Measurements from ENCODE around the gene CD247.

CD247 gene

DNA sequence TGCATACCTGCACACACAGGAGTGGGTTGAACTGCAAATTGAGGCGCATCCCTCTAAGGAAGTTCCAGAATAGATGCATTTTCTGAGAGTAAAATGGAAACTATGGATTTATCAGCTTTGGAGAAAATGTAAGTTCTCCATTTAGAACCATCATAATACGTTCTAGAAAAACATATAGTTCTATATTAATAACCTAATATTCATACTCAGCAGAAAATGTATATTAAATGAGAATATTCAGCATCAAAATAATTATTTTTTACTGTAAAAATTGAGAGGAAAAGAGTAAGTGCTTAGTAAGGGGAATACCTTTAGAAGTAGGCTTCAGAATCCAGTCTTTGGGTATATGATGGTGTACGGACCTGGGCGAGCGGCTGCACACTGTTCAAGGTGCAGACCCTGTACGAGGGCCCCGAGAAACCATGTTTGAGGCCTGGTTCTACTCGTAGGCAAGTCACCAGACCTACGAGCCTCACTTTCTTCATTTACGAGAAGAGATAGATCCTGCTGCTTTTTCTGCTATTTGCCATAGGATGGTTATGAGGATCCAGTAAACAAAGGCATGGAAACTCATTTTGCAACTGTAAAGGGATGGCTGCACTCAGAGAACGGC is 6.8 kb downstream of the CD247 start:
- DNase-seq = no peak

DNA sequence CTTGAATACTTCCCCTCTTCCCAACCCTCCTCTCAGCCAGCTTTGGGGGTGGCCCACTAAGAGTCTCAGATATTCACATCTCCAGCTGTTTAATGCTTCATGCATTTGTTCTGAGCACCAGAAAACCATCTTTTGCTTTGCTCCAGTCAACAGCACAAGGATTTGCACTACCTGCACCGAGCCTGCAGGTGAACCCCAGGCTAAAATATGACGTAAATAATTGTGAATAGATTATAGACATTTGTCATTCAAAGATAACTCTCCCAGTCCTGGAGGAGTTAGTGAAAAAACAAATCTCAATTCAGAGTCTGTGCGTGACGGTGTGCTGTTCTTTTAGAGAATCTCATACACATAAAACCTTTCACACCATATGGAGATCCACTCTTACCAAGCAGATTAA is 7.4 kb downstream of the CD247 start:
- DNase-seq = no peak

DNA sequence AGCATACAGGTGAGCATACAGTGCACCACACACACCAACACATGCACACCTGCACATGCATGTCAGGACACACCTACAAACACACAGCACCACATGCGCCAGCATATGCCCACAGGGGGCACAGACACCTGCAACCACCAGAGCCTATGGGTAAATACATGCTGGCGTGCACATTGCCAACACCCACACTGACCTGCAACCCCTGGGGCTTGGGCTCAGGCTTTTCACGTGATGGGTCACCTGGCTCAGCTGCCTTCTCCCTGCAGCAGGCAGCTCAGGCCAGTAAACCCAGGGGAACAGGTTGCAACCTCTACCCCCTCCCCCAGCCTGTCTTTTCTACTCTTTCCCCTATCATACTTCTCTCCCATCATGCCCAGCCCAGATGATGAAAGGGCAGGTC is 8.1 kb downstream of the CD247 start:
- DNase-seq = no peak

DNA sequence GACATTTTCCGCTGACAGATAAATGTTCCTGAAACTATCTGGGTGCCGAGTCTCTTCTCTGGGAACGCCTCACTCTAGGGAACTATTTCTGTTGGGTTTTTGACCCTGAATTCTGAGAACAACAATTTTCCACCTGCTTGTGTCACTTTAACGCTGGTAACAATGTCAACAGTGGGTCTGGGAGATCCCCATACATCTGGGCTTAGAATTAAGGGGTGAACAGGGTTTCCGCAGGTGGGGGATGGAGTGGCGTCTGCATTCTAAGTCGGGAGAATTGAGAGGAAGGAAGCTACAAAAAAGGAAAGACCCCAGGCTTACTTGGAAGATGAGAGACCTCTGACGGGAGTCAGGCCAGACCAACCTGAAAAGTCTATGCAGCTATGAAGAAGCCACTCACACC is 8.7 kb downstream of the CD247 start:
- peak; percentile 36 for DNase-seq

DNA sequence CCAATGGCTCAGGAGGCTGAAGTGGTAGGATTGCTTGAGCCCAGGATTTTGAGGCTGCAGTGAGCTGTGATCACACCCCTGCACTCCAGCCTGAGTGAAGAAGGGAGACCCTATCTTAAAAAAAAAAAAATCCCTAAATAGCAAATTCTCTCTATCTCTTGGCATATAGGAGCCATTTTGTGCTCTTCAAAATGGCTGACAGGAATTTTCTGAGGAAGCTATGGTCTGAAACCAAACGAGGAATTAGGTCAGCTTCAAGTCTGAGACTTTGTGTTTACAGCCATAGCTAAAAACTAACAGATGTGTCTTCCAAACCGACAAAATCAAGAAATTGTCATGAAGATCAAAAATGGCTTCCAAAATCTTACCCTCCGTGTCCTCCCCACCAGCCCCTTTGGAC is 10.6 kb downstream of the CD247 start:
- DNase-seq = no peak

DNA sequence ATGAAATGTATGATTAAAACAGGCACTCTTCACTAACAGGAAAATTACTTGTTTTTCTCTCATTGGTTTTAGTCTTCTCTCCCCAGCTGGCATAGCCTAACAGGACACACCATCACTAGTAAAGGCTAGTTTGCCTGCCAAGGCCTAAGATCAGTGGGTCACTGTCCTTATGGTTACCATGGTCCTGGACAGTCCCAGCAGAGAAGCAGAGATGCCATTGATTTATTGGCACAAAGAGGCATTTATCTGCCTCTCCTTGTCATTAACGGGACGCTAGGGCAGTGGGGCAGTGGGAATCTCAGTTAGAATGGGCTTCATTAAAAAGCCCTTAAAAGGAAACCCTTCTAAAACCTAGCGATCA is 13.9 kb downstream of the CD247 start:
- DNase-seq = no peak

DNA sequence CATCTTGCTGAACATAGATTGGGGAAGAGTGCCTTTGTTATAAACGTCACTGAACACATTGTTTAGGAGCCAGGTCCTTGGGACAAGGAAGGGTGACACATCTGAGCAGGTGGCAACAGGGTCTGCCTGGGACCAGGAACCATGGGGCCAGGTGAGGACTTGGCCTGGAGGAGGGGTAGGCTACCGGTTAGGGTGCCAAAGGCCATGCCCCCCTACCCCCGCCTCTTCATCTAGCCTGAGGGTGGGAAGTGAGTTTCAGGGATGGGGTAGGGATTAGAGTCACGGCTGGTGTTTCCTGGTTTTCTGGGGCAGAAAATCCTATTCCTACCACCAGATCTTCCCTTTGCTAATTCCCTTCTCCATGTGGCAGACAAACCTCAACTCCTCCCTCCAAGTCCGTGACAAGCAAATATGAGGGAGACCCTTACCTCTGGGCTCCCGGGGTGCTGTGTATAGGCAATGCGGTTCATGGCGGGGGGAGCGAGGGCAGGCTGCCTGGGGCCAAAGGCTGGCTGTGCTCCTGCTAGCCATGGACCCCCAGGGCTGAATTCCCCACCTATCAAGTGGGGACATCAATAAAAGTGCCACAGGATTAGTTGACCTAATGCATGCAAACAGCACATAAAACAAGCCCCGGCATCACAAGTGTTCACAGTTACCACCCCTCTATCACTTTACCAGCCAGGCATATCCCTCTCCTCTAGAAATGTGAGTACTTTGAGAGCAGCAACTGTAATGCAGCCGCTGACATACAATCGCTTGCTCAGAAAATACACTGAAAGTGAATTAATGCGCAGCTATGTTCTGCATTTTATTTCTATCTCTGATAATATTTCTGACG is 14.5 kb downstream of the CD247 start:
- DNase-seq = no peak

DNA sequence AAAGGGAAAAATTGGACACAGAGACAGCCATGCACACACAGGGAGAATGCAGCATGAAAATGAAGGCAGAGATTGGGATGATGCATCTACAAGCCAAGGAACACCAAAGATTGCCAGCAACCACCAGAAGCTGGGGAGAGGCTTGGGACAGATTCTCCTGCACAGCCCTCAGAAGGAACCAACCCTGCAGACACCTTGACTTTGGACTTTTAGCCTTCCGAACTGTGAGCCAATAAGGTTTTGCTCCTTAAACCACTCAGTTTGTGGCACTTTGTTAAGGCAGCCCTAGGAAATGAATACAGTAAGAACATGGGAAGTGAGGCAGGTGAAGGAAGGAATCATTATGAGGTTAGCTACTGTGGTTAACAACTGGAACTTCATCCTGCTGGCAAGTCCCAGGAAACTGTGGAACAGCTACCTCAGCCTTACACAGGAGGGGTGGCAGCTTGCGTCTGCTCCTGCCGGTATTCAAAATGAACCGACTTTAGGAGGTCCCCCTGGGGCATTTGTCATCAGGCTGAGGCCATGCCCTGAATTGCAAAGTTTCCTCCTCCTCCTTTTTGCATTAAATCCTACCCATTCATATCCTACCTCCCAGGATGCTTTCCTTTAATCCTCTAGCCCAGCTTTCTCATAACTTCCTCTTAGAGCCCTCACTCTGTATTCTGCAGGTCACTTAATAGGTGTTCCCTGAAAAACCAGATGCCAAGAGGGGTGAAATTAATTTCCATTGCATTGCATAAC is 15.4 kb downstream of the CD247 start:
- no peak for DNase-seq

DNA sequence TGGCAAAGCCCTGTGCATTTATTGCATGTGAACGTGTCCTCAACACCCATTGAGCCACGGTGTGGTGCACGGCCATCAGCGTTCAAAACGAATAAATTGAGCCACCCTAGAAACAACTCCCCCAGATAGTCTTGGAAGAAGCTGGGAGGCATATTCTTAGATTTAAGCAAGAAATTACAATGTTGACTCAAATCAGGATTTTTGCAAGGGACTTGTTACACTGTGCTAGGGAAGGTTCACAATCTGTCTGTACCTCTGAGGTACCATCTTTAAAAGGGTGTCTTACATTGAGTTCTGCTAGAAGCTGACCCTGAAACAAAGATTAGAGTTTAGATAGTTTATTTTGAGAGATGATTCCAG is 16.2 kb downstream of the CD247 start:
- DNase-seq = no peak

DNA sequence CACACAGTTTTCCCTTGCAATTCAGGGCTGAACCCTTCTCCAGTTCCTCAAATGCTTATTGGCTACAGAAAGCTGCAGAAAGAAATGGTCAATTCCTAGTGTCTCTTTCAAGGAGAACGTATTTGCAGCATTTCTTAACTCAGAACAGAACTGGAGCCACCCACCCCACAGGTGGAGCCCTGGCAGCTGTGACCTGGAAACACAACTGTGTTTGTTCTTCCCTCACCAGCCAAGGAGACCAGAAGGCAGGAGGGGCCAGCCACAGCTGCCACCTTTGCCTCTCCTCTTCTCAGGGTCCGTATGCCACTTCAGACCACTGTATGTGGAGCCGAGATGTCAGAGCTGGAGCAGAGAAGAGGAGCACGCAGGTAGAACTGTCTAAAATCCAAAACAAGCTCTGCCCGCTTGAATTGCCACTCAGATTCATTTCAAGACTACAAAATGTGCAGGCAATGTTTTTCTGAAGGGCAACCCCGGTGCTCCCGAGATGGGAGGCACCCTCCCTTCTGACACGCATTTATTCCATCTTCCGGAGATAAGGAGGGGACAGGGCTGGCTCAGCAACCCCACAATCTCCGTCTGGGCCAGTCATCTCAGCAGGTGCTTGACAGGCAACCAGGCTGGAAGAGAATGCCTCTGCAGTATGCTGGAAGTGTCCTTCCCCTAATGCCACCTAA is 16.7 kb downstream of the CD247 start:
- DNase-seq = no peak

DNA sequence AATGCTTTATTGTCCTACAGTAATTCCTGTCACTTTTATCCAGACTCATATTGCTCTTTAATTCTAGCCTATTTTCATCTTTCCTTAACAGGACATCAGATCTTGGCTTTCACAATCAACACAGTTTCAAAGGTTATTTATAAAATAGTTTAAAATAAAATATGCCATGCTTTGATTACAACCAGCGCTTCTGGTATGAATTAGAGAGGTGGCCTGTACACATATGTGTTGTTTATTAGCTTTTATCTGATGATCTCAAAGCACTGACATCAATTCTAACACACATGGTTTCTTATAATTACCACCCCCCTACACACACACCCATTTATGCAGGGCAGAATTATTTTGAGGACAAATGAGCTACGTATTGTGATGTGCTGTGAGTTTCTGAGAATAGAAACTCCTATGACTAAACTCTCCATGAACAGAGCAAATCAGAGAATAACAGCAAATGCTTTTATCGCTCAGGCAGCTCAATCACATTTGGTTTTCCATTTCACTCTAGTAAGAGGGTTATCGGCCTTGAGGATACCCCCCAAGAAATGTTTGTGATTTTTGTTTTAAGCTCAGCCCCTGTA is 18.0 kb downstream of the CD247 start:
- no peak for DNase-seq

DNA sequence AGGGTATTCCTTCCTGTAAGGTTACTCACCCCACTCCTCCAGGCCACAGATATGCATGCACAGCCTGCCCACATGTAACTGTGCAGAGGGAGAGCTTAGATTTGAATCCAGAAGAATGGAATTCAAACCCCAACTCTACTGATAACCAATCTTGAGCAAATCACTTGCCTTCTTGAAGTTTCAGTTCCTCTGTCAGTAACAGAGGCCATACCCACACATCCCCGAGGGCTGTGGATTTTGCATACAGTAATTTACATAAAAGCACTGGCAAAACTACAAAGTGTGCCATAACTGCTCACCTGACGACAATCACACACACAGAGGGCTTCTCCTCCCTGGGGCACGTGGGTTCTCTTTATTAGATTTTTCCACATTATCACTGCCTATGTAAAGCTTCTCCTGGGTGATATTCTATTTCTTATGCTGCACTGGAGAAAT is 18.6 kb downstream of the CD247 start:
- DNase-seq = no peak

DNA sequence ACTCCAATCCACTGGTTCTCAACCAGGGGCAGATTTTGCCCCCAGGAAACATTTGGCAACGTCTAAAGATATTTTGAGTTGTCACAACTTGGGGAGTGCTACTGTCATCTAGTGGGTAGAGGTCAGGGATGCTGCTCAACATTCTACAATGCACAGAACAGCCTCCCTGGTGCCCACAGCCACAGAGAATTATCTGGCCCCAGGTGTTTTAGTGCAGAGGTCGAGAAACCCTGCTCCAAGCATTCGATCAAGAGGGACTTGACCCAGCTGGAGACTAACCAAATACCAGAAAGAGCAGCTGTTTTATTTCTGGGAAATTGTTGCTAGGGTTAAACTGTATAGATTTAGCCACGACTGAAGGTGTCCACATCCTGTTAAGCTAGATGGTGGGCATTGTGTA is 19.2 kb downstream of the CD247 start:
- DNase-seq = no peak

DNA sequence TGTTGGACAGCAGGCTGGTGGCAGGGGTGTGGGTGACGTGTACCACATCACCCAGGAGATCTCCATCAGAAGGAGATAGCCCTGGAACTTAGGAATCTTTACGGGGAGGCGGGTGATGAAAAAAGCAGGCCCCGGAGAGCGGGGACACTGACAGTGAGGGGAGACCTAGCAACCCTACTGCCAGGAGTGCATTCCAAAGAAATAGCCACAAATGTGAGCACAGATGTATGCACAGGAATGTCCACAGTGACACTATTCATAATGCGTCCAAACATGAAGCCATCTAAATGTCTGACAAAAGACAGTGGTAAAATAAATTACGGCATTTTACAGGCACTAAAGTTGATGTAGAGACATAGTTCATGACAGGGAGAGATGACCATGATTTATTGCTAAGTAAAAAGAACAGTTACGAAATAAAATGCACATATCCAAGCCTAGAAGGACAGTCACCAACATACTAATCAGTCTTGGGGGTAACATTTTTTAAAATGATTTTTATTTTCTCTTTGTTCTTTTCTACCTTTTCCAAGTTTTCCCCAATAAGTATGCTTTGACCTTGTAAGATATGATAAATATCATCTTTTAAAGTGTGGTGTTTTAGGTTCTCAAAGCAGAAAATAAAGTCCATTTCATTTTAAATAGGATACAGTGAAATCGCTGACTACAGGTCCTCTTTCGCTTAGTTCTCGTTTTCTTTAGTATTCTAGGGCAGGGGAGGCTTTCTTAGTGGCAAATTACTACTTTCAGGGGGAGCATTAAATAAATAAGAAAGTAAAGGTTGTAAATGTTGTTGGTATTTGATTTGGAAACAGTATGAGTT is 21.3 kb downstream of the CD247 start:
- DNase-seq = no peak

DNA sequence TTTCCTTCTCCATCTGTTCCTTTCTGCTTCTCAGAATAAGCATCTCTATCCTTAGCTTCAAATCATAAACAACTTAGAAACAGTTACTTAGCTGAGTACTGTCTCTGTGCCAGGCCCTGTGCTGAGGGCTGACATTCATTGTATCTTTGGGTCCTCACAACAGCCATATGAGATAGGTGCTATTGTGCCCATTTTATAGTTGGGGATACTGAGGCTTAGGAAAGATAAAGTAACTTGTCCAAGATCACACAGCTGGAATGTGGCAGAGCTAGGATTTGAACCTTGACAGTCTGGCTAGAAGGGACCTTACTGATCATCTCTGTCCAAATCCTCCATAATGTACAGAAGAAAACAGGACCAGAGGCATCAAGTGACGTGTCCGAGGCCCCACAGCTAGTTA is 25.0 kb downstream of the CD247 start:
- DNase-seq = no peak

DNA sequence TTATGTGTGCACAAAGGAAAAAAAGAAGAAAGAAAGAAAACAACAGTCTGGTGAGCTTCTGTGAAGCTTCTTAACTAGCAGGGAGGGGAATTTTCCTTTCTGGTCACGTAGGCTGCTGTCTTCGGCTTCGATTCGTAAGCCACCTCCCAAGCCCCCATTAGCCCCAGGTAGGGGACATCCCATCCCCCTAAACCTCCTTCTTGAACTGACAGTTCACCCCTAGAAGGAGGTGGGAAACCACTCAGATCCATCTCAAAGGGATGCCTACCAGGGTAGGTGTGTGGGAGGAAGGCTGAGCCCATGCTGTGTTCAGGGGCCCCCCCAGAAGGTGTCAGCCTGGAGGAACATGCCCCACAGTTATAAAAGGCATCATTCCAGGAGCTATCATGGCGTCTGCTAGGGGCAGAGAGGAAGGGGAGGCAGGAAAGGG is 25.8 kb downstream of the CD247 start:
- peak; percentile 54 for DNase-seq

DNA sequence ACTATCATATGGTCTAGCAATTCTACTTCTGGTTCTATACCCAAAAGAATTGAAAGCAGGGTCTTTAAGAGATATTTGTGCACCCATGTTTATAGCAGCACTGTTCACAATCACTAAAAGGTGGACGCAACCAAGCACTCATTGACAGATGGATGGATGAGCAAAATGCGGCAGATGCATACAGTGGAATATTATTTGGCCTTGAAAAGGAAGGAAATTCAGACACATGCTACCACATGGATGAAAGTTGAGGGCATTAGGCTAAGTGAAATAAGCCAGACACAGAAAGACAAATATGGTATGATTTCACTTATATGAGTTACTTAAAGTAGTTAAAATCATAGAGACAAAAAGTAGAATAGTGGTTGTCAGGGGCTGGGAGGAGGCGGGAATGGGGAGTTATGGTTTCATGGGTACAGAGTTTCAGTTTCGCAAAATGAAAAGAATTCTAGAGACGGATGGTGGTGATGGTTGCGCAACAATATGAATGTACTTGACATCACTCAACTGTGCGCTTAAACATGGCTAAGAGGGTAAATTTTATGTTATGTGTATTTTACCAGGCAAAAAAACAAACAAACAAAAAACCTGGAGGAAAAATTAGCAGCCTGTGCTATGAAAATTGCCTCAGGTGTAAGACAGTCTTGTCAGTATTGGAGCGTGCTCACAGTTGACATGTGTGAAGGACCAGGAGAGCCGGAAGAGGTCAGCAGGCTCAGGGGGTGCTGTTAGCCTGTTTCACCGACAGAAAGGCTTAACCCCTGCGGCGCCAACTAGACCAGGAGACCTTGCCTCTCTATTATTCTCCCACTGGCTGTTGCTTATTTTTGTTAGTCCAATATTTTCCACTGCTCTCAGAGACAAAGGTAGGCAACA is 26.5 kb downstream of the CD247 start:
- peak; percentile 44 for DNase-seq

DNA sequence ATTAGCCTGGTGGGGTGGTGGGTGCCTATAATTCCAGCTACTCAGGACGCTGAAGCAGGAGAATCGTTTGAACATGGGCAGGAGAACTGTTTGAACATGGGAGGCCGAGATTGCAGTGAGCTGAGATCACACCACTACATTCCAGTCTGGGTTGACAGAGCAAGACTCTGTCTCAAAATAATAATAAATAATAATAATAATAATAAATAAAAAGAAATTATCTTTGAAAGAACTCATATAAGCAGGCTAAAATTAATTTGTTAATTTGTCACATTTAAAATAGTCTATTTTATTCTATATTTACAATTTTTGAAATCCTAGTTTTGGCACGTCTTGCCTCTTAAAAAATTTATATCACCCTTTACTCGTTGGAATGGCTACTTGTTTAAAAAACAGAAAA is 27.6 kb downstream of the CD247 start:
- DNase-seq = no peak

DNA sequence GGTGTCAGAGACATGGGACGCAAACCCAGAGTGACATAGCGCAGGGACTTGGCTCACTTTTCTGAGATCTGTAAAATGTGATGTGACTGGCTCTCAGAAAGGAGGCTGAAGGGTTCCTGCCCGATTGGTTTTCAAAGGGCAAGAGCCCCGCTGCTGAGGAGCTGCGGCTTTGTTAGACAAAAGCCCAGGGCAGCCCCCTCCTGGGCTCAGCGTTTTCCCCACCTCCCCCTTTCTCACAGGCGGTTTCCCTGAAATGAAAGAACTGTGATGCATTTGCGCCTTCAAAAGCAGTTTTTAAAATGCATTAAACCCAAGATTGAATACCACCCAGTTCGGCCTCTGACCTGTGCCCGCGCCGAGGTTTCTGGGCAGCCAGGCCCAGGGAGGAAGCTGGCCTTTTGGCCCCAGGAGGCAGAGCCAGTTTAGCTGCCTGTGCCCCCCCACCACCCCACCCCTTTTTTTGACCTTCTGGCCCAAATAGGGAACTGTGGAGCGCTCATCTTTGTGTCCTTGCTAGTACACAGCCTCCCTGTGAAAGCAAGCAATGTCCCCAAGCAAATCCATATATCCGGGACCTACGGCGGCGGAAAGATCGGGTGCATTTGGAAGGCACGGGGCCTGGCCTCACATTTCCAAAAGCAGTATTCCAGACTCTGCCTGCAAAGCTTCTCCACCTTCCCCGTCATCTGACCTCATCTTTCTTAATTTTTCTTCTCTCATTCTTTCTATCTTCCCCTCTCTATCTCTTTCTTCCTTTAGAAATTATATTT is 28.6 kb downstream of the CD247 start:
- DNase-seq = peak; percentile 52

DNA sequence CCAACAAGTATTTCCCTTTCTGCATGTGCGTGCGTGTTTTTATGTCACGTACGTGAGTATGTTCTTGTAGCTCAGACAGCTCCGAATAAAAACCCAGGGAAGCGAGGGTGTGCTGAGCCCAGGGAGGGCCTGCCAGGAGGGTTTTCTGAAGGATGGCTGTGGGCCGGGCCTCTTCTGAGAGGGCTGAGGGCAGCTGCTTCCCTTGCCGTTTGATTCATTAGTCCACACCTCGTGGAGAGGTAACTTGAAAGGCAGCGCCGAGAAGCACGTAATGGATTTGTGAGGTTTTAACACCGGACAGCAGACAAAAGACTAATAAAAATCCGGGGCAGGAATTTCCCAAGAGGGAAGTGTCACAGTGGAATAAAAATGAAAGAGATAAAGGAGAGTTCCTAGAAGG is 29.5 kb downstream of the CD247 start:
- no peak for DNase-seq
